Glomerular visceral epithelial cell (primary cell): ENCODE data around the gene LGI4.

ENCODE experiments used
- DNase-seq: peaks from one replicate; pipeline ENCODE4 v3.0.0-alpha.2; 2016; ENCODE audit errors: extremely low spot score

LGI4 gene

DNA sequence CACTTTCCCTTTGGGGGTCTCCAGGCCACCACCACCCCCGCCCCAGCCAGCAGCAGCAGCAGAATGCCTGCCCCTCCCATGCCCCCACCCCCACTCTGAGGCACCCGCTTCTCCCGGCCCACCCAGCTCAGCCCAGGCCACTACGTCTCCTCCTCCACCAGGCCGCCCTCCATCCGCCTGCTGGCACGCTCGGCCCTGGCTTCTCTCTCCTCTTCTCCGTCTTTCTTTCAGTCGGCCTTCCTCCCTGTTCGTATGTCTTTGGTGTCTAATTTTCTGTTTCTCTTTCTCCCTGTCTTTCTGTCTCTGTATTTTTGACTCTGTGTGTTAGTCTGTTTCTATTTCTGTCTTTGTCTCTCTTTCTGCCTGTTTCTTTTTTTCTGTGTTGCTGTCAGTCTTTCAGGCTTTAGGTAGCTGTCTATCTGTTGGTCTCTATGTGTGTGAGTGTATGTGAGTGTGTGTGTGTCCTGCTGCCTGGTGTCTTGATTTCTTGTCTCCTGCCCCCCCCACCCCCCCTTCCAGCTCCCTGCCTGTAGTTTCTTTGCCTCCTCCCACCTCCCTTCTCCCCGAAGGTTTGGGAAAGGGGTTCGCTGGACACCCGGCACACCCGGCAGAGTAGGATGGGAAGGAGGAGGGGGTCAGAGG, at the start of gene LGI4:
LGI4 (minus strand) TSS at position 459 of the 642 bp plus-strand sequence; CDS start at position 80, 379 bp downstream.
- DNase-seq = no peak

DNA sequence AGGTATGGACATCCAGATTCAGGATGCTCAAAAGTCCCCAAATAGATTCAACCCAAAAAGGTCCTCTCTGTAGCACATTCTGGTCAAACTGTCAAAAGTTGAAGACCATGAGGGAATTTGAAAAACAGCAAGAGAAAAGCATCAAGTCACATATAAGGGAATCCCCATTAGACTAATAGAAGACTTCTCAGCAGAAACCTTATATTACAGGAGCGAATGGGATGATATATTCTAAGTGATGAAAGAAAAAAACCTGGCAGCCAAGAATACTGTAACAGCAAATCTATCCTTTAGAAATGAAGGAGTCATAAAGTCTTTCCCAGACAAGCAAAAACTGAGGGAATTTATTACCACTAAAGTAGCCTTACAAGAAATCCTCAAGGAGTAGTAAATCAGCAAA, 49.4 kb upstream of the LGI4 start:
- no peak for DNase-seq

DNA sequence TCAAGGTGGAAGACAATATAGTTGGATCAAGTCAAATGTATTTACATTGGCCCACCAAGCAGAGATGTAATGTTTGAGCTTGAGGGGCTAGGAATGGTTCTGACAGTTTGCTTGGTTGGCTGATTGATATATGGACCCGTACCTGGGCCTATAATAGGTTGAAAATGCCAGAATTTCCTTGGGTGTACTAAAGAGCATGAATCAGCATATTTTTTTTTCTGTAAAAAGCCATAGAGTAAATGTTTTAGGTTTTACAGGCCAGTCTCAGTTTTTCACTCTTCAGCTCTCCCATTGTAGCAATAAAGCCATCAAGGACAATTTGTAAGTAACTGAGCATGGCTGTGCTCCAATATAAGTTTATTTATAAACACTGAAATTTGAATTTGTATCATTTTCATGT, 46.5 kb upstream of the LGI4 start:
- DNase-seq = no peak

DNA sequence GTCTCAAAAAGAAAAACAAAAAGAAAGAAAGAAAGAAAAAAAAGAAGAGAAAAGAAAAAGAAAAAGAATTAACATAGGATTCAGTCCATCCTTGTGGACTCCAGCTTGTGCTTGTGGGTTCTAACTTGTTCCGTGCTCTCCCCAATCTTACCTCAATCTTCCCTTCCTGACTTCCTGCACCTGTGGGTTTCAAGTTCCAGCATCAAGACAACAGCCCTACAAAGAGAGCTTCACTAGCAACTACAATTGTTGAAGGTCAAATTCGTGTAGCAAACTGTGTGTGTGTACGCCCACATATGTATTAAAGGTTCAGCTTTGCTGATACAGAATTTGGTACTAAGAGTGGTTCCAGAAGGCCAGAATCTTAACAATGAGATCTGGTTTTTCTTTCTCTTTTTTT, 45.0 kb upstream of the LGI4 start:
- no peak for DNase-seq

DNA sequence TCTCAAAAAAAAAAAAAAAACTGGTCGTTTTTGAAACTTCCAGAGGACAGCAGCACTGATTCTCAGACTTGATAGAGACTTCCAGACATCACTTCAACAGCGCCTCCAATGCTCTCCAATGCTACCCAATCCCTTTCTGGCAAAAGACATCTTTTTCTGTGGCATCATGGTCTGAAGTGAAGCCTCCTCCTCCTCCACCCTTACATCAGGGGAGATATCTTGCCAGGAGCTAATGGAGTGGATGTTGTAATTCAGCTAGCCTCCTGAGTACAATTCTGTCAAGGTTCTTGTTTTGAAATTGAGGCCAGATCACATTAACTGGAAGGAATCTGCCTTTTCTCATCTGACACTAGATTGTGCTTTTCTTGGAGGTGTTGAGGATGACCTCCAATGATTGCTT, 43.8 kb upstream of the LGI4 start:
- DNase-seq = no peak

DNA sequence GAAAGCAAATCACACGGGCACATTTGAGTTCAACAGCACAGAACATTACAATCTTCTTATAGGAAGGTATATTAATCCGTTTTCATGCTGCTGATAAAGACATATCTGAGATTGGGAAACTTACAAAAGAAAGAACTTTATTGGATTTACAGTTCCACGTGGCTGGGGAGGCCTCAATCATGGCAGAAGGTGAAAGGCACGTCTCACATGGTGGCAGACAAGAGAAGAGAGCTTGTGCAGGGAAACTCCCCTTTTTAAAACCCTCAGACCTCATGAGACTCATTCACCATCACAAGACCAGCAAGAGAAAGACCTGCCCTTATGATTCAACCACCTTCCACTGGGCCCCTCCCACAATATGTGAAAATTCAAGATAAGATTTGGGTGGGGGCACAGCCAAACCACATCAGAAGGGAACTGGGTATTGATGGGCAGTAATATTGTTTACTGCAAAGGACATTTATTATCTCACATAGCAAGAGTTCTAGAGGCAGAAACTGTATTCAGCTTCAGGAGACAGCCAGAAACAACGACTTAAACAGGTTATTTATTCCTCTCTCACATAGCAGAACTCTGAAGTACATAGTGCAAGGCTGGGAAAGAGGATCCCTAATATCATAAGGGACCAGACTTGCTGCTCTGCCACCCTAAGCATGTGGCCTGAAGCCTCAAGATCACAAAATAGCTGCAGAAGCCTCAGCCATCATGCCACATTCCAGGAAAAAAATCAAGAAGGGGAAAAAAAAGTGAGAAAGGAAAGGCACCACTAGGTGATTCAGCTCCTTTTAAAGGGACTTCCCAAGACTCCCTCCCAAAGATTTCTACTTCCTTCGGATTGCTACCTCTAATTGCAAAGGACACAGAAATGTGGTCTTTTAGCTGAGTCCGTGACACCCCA, 42.8 kb upstream of the LGI4 start:
- no peak for DNase-seq

DNA sequence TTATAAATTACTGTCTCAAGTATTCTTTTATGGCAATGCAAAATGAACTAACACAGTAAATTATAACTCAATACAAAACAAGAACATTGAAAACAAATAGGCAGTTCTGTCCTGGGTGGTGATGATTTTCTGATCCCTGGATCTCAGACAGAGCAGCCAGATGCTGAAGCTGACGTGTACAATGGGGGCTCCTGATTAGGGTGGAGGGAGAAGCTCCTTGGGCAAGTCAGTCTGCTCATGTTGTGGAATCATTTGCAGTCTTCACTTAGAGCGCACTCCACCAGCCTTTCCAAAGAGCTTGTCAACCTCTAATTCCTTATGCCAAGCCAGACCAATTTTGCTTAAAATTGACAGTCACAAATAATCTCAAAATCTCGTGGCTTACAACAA, 41.3 kb upstream of the LGI4 start:
- no peak for DNase-seq

DNA sequence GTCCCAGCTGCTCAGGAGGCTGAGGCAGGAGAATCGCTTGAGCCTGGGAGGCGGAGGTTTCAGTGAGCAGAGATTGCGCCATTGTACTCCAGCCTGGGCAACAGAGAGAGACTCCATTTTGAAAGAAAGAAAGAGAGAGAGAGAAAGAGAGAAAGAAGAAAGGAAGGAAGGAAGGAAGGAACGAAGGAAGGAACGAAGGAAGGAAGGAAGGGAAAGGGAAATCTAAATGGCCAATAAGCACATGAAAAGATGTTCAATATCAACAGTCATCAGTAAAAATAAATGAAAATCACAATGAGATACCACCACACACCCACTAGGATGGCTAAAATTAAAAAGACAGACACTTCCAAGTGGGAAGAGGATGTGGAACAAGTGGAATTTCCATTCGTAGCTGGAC, 39.4 kb upstream of the LGI4 start:
- DNase-seq = no peak

DNA sequence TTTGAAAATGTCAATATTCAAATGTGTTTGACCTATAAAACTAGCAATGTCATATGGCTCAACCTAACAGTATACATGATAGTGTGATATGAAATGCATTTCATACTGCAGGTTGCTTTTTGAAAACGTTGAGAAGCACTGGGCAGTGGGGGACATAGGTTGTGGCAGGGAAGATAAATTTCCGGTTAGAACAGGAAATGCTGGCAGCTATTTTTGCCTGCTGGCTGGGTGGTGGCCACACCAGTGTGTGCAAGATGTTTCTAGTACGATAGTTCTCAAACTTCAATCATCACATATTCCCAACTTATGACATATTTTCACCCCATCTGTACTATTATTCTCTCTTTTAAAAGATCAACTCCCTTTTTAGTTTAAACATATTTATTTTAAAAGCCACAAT, 36.9 kb upstream of the LGI4 start:
- DNase-seq = no peak

DNA sequence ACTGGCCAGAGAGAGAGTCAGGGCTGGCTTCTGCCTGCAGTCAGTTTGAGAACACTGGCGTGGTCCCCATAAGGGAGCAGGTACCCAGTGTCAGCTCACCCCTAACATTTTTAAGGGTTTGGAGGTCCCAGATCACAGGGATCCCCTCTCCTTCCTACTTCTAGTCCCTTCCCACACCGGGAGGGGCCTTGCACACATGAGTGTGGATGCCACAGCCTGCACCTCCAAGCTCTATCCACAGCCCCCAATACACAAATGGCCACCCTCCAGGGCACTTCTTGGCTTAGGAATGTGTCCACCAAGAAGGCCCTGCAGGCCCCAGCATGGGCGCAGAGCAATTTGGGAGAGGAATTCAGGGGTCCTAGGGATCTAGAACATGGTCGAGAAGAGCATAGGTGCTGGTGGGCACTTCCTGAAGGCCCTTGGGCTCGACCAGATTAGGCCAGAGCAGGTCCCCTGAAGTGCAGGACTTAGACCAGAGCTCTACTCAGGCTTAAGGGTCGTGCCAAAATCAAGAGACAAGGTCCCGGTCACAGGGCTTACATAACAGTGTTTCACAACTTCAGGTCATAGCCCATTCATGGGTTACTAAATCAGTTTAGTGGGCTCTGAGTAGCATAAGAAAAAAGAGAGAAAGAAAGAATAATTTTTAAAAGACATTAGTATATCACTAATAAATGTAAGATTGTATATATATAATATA, 35.7 kb upstream of the LGI4 start:
- DNase-seq = no peak

DNA sequence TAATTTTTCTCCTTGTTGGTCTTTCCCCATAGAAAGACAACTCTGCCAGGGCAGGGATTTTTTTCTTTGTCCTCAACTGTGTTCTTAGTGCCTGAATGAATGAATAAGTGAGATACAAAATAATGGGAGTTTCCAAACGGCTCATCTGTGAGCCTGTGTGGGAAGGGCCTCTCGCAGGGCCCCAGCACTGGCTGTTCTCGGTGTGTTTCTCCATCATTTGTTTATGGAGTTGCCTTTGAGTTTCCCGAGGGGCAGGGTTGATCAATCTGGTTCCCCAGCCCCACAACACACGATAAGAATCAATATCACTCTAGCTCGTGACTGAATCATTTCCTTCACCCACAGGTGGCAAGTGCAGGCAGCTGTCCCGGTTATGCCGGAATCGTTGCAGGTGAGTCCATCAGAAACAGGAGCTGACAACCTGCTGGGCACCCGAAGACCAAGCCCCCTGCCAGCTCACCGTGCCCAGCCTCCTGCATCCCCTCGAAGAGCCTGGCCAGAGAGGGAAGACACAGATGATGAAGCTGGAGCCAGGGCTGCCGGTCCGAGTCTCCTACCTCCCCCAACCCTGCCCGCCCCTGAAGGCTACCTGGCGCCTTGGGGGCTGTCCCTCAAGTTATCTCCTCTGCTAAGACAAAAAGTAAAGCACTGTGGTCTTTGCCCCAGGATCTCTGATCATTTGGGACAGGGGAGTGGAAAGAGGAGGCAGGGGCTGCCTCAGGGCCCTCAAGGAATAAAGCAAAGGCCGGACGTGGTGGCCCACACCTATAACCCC, 34.5 kb upstream of the LGI4 start:
- DNase-seq = no peak

DNA sequence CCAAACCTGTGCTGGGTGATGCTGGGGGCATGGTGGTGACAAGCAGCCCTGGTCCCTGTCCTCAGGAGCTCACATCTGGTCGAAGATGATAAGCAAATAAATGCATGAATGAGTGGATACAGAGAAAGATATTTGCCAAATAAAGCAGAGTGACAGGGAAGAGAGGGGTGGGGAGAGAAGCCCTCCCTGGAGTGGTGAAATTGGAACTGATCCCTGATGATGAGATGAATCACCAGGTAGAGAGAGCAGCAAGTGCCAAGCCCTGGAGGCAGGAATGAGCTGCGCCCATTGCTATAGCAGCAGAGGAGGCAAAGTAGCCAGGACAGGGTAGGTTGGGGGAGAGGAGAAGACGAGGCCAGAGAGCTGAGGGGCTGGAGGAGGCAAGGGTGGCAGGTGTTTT, 33.3 kb upstream of the LGI4 start:
- no peak for DNase-seq

DNA sequence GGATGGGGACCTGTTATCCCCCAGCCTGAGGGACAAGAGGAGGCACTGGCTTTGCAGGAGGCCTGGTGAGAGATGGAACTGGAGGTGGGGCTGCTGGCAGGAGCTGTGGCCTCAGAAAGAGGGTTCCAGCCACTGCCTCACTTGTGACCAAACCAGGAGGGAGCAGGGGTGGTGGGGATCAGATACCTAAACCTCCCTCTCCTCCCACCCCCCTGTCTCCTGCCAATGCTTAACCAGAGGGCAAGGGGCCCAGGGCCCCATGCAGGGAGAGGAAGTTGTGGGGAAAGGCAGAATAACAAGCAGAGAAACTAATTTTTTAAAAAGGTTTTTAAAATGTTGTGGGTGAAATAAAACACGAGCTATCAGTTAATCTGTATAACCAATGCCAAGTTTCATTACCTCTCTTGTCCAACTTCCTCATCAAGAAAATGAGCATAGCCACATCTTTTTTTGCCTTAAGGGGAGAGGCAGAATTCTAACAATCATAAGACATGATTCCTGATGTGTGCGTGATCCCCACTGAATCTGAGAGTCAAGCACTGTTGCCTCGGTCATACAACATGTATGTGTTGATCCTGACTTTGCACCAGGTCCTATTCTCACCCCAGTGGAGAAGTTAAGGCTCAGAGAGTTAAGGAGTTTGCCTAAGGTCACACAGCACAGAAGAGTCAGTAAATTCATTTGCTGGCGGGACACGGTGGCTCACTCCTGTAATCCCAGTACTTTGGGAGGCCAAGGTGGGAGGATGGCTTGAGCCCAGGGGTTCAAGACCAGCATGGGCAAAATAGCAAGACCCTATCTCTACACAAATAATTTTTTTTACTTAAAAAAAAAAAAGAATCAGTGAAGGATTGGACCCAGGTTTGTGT, 32.6 kb upstream of the LGI4 start:
- DNase-seq = no peak

DNA sequence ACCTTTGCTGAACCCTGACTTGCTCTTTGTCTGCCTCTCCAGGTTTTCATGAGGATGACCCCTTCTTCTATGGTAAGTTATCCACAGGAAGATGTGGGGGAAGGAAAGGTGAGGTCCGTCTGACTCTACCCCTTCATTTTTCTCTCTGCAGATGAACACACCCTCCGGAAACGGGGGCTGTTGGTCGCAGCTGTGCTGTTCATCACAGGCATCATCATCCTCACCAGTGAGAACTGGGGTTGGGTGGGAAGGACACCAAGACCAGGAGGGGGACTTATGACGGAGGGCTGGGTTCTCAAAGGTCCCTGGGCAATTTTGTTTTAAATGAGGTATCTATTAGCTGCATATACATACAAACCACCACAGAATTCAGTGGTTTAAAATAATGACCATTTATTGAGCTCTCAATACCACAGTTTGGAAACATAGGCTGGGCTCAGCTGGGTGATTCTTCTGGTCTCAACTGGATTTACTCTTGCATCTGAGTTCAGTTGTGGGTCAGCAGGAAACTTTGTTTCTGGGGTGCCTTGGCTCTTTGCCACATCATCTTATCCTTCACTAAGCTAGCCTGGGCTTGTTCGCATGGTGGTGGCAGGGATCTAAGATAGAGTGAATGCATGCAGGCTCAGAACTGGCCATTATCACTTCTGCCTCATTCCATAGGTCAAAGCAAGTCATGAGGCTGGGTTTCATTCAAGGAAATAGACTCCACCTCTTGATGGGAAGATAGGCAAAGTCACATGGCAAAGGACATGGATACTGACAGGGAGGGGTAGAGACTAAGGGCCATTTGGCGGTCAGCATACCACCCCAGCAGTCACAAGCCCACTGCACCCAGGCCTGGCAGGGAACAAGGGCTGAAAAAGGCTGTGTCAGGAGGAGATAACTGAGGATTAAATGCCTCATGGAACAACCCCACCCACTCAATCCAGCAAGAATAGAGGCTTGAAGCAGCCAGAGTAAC, 31.5 kb upstream of the LGI4 start:
- no peak for DNase-seq

DNA sequence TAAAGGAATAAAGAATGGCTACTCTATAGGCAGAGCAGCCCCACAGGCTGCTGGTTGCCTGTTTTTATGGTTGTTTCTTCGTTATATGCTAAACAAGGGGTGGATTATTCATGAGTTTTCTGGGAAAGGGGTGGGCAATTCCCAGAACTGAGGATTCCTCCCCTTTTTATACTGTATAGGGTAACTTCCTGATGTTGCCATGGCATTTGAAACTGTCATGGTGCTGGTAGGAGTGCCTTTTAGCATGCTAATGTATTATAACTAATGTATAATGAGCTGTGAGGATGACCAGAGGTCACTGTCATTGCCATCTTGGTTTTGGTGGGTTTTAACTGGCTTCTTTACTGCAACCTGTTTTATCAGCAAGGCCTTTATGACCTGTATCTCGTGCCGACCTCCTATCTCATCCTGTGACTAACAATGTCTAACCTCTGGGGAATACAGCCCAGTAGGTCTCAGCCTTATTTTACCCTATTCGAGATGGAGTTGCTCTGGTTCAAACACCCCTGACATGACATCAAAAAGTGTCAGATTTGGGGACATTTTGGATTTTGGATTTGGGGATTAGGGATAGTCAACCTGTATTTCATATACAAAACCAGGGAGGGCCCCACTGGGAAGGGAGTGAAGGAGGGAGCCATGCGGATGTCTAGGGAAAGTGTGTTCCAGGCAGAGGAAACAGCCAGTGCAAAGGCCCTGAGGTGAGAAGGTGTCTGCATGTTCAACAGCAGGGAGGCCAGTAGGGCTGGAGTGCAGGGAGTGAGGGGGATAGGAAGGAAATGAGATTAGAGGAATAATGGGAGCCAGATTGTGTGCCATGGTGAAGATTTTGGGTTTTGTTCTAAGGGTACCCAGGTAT, 30.6 kb upstream of the LGI4 start:
- DNase-seq = no peak

DNA sequence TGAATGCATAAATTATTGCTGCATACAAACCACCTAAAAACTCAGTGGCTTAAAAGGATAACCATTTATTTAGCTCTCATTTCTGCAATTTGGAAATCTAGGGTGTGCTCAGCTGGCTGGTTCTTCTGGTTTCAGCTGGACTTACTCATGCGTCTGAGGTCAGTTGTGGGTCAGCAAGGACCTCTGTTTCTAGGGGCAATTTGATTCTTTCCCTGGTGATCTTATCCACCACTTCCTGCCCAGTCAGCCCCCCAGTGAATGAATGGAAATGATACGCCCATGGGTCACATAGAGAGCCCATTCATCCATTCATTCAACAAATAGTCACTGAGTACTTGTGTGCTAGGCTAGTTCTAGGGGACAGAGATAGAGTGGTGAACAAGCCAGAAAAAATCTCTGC, 29.6 kb upstream of the LGI4 start:
- DNase-seq = no peak

DNA sequence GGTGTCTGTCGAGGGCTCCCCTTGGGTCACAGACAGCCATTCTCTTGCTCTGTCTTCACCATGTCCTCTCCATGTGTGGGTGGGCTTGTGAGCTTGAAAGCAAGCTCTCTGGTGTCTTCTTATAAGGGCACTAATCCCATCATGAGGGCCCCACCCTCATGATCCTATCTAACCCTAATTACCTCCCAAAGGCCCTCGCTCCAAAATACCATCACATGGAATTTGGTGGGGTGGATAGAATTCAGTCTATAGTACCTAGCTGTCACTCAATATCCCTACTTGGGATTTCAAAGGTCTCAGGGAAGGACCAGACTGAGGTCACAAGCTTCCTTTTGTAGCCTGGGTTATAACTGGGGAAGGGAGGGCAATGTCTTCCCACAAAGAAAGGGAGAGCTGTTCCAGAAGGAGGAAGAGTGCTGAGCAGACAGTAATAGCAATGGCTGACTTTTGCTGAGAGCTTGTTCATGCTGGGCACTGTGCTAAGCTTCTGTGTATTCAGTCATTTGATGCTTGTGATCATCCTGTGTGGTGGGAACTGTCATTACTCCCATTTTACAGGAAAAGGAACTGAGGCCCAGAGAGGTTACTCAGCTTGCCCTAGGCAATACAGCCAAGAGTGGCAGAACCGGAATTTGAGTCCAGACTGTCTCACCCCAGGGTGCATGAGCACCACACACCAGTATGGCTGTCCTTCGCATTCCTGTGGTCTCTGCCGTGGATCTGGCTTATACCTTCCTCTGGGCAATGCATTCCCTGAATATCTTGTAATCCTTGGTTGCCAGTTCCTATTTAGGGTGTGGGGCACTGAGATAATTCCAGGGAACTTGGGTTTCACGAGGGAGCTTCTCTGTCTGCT, 27.8 kb upstream of the LGI4 start:
- DNase-seq = no peak

DNA sequence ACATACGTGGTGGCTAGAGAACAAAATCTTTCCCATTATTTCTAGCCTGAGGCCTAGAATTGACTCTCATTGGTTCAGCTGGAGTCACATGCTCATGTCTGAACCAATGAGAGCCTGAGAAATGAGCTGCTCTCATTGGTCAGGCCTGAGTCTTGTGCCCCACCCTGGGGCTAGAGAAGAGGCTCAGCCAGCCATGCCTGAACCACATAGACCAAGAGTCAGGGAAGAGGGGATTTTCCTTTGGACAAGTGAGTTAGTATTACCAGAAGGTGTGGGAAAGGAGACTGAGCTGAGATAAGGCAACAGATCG, 26.5 kb upstream of the LGI4 start:
- DNase-seq = no peak
